HG03025 (cell line): ENCODE data around the gene FXYD6.

Experiments
- ATAC-seq: cut with Tn5 transposase; IDR thresholded peaks from one replicate; pipeline ENCODE4 v1.9.1; 2021; ENCODE audit warnings: mild to moderate bottlenecking, moderate library complexity; ENCODE audit not compliant: unreplicated experiment, low FRiP score

The FXYD6 gene

DNA sequence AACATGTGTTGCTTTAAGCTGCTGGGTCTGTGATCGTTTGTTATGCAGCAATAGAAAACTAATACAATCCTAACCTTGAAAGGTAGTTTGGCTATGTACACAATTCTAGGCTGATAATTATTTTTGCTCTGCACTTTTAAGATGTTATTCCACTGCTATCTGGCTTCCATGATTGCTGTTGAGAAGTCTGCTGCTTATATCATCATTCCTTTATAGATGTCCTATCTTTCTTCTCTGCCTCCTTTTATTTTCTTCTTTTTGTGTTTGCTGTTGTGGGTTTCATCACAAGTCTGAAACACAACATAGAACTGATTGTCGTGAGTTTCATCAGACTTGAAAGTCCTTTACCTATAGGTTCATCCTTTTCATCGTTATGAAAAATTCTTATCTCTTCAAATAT, 24.1 kb downstream of the FXYD6 start:
- ATAC-seq = no peak

DNA sequence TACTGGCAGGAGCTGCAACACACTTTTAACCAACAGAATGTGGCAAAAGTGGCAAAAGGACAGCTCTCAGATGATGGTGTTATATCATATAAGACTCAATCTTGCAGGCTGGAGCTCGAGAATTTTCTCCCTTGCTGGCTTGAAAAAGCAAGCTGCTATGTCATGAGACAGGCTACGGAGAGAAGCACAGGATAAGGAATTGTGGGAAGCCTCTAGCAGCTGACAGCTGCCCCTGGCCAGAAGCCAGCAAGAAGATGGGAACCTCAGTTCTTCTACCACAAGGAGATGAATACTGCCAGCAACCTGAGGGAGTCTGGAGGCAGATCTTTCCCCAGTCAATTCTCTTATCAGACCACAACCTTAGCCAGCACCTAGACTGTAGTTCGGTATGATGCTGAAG, 24.6 kb downstream of the FXYD6 start:
- no peak for ATAC-seq

DNA sequence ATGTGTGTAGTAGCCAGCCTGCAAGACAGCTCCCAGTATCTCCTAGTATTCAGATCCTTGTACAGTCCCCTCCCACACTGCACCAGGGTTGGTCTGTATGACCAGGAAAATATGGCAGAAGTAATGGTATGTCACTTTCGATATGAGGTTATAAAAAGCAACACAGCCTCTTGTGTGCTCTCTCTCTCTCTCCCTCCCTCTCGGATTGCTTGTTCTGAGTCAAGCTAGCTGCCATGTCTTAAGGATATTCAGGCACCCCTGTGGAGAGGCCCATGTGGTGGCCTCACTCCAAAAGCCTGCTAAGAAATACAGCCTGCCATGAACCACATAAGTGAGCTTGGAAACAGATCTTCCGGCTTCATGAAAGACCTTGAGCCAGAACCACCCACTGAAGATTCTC, 25.4 kb downstream of the FXYD6 start:
- no peak for ATAC-seq

DNA sequence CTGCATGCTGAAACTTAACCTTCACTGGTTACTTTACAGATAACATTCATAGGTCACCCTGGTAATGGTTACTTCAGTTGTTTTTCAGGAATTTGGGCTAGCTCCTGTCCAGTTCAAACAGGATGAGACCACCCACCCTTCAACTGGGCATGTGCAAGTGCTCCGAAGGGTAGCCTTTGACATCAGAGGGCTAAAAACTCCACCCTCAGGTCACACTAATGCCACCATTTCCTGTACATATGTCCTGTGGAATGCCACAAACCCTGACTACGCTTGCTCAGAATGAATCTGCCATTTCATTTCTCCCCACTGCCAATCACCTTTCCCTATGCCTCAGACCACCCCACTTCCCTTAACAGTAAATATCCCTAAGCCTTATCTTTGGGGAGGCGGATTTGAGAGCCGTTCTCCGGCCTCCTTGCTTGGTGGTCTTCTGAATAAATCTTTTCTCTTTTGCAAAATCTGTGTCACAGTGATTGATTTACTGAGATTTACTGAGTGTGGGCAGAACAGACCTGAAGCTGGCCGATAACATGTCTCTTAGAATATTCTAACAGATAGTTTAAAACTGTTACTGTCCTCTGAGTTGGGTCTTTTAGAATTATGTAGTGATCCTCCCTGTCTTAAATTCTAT, 26.6 kb downstream of the FXYD6 start:
- no peak for ATAC-seq

DNA sequence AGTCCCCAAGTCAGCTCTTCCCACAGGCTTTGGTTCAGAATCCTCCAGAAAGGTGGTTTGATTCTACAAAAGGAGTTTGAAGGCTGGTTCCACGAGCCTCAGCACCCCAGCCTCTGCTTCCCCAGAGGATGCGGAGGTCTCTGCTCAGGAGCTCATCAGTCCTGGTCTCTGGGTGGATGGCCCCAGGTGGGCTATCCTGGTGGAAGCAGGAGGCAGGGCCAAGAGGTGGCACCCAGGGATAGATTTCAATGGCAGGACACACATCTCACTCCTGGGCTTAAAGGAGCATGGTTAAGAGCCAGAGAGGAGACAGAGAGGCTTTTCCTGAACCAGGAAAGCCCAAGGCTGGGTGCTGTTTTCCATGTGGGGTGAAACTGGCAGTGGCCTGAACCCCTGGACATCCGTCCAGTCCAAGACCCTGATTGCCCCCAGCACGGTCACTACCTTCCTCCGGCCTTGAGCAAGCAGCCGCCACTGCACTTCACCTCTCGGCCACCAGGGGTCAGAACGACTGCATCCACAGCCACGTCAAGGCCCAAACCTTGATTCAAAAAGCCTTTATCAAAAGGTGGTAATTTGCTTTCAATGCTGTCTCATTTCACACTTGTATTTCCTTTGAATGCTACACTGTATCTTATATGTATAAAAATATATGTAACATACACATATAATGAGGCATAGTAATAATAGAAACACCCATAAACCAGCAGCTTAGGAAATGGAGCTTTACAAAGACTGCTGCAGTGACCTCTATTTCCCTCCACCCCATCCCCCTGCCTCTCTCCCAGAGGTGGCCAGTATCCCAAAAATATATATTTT, 32.6 kb downstream of the FXYD6 start:
- no peak for ATAC-seq

DNA sequence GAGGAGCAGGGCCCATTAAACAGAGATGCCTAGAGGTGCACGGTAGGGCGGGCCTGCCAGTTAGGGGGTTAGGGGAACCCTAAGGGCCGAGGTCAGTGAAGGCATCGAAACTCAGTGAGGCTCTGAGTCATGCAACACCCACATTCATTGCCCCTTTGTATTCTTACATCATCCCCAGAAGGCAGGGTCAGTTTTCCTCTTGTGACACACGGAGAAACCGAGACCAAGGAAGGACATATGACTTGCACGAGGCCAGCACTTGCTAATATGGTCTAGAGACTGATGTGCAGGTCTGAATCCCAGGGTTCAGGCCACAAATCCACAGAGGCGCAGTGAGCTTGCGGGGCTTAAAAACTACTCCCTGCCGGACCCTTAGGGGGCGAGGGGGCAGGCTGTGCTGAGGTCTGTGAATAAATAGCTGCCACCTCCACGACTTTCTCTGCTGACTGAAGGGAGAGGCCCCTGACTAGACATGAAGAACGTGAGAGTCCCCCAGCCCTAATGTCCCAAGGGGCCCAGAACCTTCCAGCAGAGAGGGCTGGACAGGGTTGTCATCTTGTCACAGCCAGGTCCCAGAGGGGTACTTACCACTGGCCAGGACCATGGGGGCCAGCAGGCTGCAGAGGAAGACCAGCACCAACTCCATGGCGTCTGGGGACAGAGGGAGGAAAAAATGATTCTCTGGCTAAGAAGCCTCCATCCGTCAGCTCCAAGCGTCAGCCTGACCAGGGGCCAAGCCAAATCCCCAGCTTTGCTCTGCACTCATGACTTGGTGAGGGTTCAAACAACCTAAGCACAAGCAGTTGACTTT, 34.1 kb downstream of the FXYD6 start:
- no peak for ATAC-seq

DNA sequence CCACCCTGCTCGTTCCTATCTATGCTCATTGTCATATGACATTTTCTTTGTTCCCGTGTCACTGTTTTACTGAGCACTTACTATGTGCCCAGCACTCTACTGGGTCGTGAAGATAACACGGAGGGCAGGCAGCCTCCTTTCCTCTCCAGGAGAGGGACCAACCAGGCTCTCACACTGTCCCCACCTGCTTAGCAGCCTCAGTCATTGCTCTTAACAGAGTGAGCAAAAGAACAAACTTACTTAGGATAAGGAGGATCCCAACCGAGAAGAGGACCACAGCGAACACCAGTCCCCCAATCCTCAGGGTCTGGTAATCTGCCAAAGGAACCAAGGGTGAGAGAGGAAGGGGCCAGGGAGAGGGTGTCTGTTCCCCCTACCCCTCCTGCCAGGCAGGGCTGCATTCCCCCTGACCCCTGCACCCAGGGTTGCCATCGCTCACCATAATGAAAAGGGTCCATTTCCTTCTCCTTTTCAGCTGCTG, 34.9 kb downstream of the FXYD6 start:
- no peak for ATAC-seq

DNA sequence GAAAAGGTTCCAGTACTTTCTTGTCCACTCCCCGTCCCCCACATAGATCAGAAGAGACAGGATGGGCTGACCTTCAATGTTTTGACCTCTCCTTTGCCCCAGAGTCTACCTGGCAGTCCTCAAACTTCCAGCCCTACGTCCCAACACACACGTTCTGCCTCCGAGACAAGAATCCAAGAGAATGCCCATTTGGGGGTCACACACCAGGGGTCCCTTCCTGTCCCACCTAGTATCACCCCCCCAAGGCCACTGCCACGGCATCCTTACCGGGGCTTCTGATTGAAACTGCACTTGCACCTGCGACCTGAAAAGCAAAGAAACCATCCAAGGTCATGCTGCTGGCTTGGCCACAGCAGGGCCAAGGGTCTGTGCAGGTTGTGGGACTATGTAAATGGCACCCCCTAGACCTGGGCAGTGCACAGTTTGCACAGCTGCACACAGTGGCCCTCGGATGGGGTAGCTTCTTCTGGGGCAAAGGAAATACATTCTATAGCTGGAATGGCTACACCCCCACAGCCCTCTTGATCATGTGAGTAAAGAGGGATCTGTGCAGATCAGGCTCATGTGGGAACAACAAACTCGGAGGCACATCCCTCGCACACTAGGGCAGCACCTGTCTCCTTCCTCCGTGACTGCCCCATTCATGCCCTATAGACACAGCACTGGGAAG, 35.4 kb downstream of the FXYD6 start:
- ATAC-seq = no peak

DNA sequence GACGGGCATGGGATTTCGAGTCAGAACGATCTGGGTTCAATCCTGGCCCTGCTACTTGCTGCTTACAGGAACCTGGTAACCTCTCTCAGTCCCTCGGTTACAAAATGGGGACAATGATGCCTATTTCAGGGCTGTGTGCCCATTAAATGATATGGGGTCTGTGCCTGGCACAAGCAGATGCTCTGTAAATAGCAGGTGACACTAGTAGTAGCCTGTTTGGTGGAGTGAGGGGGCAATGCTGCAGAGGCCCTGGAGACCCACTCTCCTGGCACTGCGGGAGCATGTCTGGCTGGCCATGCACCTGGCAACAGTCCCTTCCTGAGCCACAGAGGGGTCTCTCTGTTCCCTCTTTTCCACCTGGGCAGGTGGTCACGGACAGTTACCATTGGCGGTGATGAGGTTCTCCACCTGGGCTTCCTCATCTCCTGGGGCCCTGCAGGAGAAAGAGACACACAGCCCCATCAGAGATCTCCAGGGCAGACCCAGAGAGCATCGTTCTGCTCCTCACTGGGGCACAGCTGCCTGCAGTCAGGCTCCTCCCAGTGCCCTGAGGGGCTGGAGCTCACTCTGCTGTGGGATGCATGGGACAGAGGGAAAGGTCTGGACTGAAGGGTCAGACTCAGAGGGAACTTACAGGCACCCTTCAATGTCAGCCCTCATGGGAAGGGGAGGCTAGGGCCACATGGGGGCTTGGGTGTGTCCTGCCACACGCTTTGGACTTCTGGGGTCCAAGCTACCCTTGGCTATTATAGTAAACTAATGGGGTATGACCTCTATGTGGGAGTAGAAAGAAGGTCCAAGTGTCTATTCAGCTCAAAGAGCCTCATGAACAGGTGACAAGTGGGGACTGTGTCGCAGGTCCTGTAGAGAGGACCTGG, 36.3 kb downstream of the FXYD6 start:
- no peak for ATAC-seq

DNA sequence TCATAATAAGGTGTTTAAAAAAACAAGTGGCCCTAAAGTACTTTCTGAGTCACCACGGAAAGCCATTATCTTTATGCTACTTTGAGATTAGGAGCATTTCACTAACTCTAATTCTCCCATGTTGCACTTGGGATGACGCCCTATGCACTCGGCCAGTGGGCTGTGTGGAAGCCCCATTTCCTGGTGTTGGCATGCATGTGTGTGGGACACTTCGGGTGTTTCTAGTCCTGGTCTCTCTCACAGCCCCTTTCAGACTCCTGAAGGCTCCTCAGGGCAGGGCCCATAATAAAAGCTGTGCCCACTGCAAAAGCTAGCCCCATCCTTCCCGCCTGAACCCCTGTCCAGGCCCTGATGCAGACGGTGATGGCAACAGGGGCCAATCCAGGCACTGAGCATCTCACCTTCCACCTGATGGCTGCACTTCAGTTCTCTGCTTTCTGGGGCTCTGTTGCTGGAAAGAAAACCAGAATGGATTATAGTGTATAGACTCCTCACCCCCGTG, 37.0 kb downstream of the FXYD6 start:
- ATAC-seq = no peak

DNA sequence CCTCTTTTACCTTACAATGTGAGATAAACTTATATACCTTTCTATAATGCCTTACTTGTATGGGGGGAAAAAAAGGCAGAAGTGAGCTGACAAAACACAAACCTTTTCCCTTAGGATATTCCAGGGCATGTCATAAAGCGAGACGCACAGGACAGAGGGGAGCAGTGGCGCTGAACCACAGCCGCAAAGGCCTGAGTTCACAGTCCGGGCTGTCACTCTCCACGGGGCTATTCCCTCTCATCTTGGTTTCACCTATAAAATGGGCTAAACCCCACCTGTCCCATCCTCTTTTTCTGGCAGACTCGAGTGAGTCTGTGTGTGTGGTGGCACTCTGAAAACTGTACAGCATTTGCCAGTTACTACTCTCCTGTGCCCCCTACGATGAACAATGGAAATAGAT, 37.6 kb downstream of the FXYD6 start:
- no peak for ATAC-seq

DNA sequence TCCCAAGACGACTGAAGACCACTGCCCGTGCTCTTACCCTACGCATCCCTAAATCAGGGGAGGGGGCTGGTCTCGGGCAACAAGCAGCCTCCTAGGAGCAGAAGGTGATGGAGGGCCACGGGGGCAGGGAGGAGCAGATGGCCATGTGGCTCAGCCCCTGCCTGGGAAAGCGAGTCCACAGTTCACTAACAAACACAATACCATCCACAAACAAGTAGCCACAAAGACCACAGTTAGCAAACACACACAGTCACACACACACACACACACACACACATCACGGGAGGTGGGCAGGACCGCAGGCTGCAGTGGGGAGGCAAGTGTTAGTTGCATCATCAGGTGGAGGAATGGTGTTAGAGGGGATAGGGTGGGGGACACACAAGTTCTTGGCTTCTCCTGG, 38.7 kb downstream of the FXYD6 start:
- ATAC-seq = no peak

DNA sequence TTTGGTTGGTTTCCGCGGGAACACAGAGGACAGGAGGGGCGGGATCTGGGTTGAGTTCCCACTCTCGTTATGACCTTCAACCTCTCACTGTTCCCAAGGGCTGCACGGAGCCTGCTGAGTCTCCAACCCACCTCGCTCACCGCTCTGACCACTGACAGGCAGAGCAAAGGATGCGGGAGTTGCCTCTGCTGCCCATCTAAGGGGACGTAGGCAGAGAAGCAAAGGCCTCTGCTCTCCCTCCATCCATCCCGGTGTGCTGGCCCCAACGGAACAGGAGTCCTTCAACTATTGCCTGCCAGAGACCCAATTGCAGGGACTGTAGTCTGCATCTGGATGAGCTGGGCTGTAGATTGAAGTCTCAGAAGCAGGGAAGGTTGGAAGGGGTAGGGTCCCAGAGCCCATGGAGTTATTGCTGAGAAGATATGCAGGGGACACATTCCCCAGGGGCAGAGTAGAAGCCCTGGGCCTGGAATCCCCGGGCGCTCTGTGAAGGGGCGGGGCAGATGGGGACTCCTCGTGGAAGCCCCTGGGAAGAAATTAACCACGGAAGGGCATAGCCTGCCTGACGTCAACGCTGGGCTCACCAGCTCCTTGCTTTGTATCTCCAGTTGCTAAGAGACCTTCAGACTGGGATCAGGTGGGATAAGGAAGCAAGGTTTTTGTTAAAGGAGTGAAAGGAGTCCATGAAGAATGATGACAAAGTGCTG, 39.2 kb downstream of the FXYD6 start:
- ATAC-seq = no peak

DNA sequence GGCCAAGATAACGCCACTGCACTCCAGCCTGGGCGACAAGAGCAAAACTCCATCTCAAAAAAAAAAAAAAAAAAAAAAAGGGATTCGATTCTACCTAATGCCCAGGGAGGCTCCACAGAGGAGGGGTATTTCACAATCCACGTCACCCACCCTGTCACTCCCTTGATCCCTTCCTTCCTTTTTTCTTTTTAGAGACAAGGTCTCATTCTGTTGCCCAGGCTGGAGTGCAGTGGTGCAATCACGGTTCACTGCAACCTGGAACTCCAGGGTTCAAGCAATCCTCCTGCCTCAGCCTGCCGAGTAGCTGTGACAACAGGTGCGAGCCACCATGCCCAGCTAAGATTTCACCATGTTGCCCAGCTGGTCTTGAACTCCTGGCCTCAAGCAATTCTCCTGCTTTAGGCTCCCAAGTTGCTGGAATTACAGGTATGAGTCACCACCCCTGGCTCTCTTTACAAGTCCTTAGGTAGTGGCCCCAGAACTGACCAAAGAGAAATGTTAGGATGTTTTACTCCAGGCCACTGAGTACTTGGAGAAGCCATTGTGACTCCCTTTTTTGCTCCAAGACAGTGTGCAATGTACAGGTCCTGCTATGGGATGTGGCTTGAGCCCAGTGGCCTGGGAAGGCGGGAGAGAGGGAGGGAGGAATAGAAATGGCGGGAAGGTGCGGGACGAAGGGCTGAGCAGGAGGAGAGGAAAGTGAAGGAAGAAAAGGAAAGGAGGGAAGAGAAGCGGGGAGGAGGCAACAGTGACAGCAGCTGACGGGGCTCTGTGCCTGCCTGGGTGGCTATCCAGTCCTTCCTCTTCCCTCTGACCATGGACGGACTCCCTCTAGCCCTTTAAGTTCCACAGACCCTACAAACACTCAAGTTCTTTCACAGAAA, 40.1 kb downstream of the FXYD6 start:
- ATAC-seq = no peak

DNA sequence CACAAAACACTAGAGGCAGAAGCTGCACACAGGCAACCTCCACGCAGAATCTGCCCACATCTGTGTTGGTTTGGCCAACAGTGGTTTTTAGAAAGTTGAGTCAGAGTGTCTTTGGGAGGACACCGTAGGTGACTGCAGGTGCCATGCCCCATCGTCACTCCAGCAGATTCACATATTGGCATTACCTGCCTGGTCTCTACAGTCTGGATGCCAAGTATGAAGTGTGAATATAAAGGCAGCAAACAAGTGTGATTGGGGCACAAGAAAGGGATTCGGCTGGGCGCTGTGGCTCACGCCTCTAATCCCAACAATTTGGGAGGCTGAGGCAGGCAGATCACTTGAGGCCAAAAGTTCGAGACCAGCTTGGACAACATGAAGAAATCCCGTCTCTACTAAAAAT, 40.9 kb downstream of the FXYD6 start:
- ATAC-seq = no peak

DNA sequence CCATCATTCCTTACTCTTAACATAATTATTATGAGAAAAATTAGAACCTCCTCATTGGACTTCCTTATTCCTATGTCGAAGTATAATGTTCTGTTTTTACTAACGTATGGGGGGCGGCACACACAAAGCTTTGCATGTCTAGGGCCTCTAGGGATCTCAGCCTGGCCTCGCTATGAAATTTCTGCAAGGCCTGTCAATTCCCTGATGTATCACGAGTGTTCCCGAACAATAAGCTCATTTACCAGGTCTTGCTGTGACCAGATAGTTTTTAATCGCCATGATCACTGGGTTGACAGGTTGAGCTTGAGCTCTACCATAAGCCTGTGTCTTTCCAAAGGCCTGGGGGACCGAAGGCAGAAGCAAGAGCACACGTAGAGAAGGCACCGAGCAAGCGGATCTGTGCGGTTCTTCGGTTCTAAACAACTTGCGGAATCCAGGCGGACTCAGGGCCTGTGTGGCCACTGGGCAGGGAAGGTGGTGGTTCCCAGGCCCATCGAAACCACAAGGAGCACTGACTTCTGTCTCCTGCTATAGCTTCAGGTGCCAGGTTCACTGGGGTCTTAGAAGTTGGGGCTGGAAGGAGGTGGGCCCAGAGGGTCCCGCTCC, 41.5 kb downstream of the FXYD6 start:
- ATAC-seq = no peak

DNA sequence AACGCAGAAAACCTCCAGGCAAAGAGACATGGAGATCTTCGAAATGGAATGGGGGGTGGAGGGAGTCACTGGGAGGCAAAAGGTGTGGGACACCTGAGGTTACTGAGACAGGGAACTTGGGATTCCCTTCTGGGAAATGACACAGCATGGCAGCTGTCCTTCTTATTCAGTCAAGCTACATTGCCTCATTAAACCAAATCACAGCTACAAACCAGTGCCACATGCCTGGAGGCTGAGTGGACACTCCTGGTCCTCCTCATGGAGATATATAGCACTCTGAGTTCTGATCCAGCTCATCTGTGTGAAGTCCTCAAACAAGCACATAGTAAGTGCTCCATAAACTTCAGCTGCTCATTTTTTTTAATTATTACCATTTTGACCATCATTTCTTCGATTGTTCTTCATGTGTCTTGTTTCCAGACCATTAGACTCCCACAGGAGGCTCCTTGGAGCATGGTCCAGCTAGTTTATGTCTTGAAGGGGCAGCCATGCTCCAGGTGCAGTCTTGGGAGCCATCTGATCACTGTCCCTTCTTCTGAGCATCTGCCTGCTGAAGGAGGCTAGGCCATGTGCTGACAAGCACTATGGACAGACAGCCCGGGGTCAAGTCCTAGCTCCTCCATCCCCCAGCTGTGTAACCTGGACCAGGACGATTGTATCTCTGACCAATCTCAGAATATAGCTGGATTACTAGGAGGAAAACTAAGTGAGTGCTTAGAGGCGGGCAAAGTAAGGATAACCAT, 42.2 kb downstream of the FXYD6 start:
- ATAC-seq = no peak
